K562 (cell line): Measurements from ENCODE around the gene SEMA3A. TPM values are rescaled to one million over a fixed set of nuclear protein-coding genes. Genes with fewer than 3 reads are reported as not detected.

Source experiments
- ATAC-seq: fragments of 200-7000 bp; cut with Tn5 transposase; 3 replicates; pipeline ENCODE4 v1.9.1; 2020; ENCODE audit warnings: moderate library complexity
- BruUV-seq: library from RNA; stranded (reverse); fragments of 400-500 nt; replicated peaks from 2 replicates; lab custom pipeline; 2021; lab: Mats Ljungman, UMichigan
- CTCF ChIA-PET: fragments of 300-600 bp; formaldehyde crosslinking; extraction: SDS; loops from one replicate; lab custom pipeline; 2021; ENCODE audit warnings: low intra/inter-chr PET ratio; lab: Yijun Ruan, JAX
- POLR2A ChIA-PET: fragments of 300-600, 350-650 bp; sonication (Branson Sonifier 250); formaldehyde crosslinking; extraction: SDS; loops from one replicate; lab custom pipeline; 2021; ENCODE audit warnings: antibody characterized with exemption, inconsistent platforms; lab: Yijun Ruan, JAX
- DNase-seq, 4 experiments: peaks; one replicate each; pipeline versions ENCODE4 v3.0.0 to v3.0.0-alpha.2; 2011 to 2018; ENCODE audit warnings: low spot score in 3 of 4, mixed read lengths in 3 of 4; ENCODE audit errors: extremely low read depth in 1 of 4
- FAIRE-seq: peaks from 2 replicates; lab custom pipeline; 2011; peaks lifted over from hg19 to GRCh38; lab: Jason Lieb, UNC
- H2AFZ ChIP-seq: 2 replicates; pipeline ENCODE4 v1.6.0; 2011; ENCODE audit warnings: low read depth, low read length, control low read depth, inconsistent platforms
- H3K27ac ChIP-seq: fragments of 200-600 bp; 3 replicates; pipeline ENCODE4 v1.8.0; 2011; ENCODE audit warnings: low read depth, mild to moderate bottlenecking, control low read depth, inconsistent platforms, low read length, moderate library complexity, mixed read lengths; ENCODE audit errors: extremely low read depth
- H3K27me3 ChIP-seq, 2 experiments: fragments of 300-600 bp in 1 of 2; 2 replicates in 1 of 2; 3 replicates in 1 of 2; pipeline versions ENCODE4 v1.6.0 to v1.8.0; 2011; ENCODE audit warnings: inconsistent platforms in 2 of 2, low read length in 2 of 2, mild to moderate bottlenecking in 1 of 2, mixed read lengths in 1 of 2, moderate library complexity in 1 of 2; ENCODE audit not compliant: control insufficient read depth in 2 of 2, insufficient read depth in 2 of 2
- H3K36me3 ChIP-seq: fragments of 300-600 bp; 3 replicates; pipeline ENCODE4 v1.8.0; 2011; ENCODE audit warnings: mild to moderate bottlenecking, low read length, inconsistent platforms; ENCODE audit not compliant: control insufficient read depth, insufficient read depth
- H3K4me1 ChIP-seq, 2 experiments: fragments of 200-600 bp in 1 of 2; replicated peaks in 1 of 2; 2 replicates in 1 of 2; 3 replicates in 1 of 2; pipeline versions ENCODE4 v1.5.1 to v1.8.0; 2011; ENCODE audit warnings: inconsistent platforms in 2 of 2, low read length in 2 of 2, mild to moderate bottlenecking in 1 of 2, mixed read lengths in 1 of 2, moderate library complexity in 1 of 2; ENCODE audit not compliant: control insufficient read depth in 2 of 2, insufficient read depth in 2 of 2
- H3K4me2 ChIP-seq: 2 replicates; pipeline ENCODE4 v1.6.1; 2011; ENCODE audit warnings: low read length, control low read depth, inconsistent platforms, mixed read lengths; ENCODE audit not compliant: insufficient read depth
- H3K4me3 ChIP-seq: fragments of 200-600 bp; sonication (generic), shearing (Covaris generic); 2 replicates; pipeline ENCODE4 v1.5.1; 2016; ENCODE audit warnings: control low read depth, inconsistent platforms
- H3K79me2 ChIP-seq: fragments of 200-600 bp; 3 replicates; pipeline ENCODE4 v1.8.0; 2011; ENCODE audit warnings: low read length, inconsistent platforms; ENCODE audit not compliant: control insufficient read depth, insufficient read depth
- H3K9ac ChIP-seq, 2 experiments: 2 replicates each; pipeline versions ENCODE4 v1.6.0 to v1.6.1; 2011; ENCODE audit warnings: low read depth in 2 of 2, low read length in 2 of 2, control low read depth in 1 of 2, inconsistent platforms in 1 of 2, mild to moderate bottlenecking in 1 of 2, mixed read lengths in 1 of 2; ENCODE audit not compliant: insufficient read depth in 1 of 2
- H3K9me1 ChIP-seq: one replicate; pipeline ENCODE4 v1.6.0; 2011; ENCODE audit warnings: inconsistent platforms, mild to moderate bottlenecking, low read length, moderate library complexity; ENCODE audit not compliant: control insufficient read depth, insufficient read depth
- H3K9me3 ChIP-seq: replicated peaks from 2 replicates; pipeline ENCODE4 v1.5.1; 2011; ENCODE audit warnings: low read depth, low read length, inconsistent platforms; ENCODE audit not compliant: control insufficient read depth, insufficient read depth
- H4K20me1 ChIP-seq: replicated peaks from 2 replicates; pipeline ENCODE4 v1.6.1; 2011; ENCODE audit warnings: low read length, inconsistent platforms, mixed read lengths; ENCODE audit not compliant: control insufficient read depth, insufficient read depth
- ATF7 ChIP-seq: fragments of 450-650 bp; IDR thresholded peaks from 2 replicates; pipeline ENCODE4 v1.7.1; 2014; ENCODE audit warnings: mild to moderate bottlenecking, moderate library complexity
- CBFB ChIP-seq: sonication (generic); formaldehyde crosslinking; IDR thresholded peaks from 2 replicates; pipeline ENCODE4 v1.4.0; 2020; ENCODE audit warnings: mild to moderate bottlenecking, missing genetic modification reagents
- ELK1 ChIP-seq: sonication (generic); formaldehyde crosslinking; IDR thresholded peaks from 2 replicates; pipeline ENCODE4 v1.8.1; 2022; ENCODE audit warnings: missing genetic modification reagents
- GTF2B ChIP-seq: IDR thresholded peaks from 2 replicates; pipeline ENCODE4 v1.6.1; 2011; ENCODE audit not compliant: insufficient read length; ENCODE audit errors: extremely low read depth
- NFE2L1 ChIP-seq: fragments of 450-650 bp; IDR thresholded peaks from 2 replicates; pipeline ENCODE4 v1.6.1; 2016; ENCODE audit warnings: missing genetic modification characterization, low read depth, mild to moderate bottlenecking, missing compliant biosample characterization, moderate library complexity, borderline replicate concordance
- RERE ChIP-seq: sonication (generic); formaldehyde crosslinking; IDR thresholded peaks from 2 replicates; pipeline ENCODE4 v1.8.0; 2023; ENCODE audit warnings: missing genetic modification reagents, mild to moderate bottlenecking, borderline replicate concordance
- SMAD1 ChIP-seq: fragments of 150-350 bp; IDR thresholded peaks from 2 replicates; pipeline ENCODE4 v1.6.1; 2014; ENCODE audit warnings: low read length, low read depth; ENCODE audit not compliant: partially characterized antibody
- ZNF75A ChIP-seq: fragments of 450-650 bp; formaldehyde crosslinking; IDR thresholded peaks from 2 replicates; pipeline ENCODE4 v1.4.0; 2020; ENCODE audit warnings: mild to moderate bottlenecking
- WGBS: fragments of 100-300 bp; shearing (Covaris generic); methylation state at CpG from one replicate; pipeline ENCODE4 v1.1.6; 2016; ENCODE audit warnings: low coverage, mixed read lengths; ENCODE audit not compliant: insufficient coverage; ENCODE audit errors: missing lambda C conversion rate; 5-methylcytosine and 5-hydroxymethylcytosine counted together
- in situ Hi-C: fragments of 300-500 bp; cut with MboI; formaldehyde crosslinking; loops from 4 replicates; pipeline ENCODE4 v1.15.0; 2018; ENCODE audit warnings: inconsistent platforms, mixed read lengths
- intact Hi-C: fragments of 100-400 bp; cut with micrococcal nuclease; formaldehyde crosslinking; loops from 2 replicates; pipeline ENCODE4 v1.14.2; 2022
- polyA plus RNA-seq, 8 experiments: library from polyadenylated mRNA; depleted of rRNA in 4 of 8; stranded (reverse) in 5 of 8; unstranded in 3 of 8; fragments of >200 nt; fragmentation: Nextera tagmentation in 2 of 8; fragmentation: Illumina TruSeq in 1 of 8; extraction: Ambion mirVana in 2 of 8; extraction: Trizol in 1 of 8; gene quantifications; 2 replicates each; pipeline versions ENCODE4 v1.2.1 to v1.2.3, GENCODE V29; 2011 to 2014; ENCODE audit warnings: inconsistent platforms in 1 of 8, missing spikeins in 1 of 8
- total RNA-seq, 7 experiments: library from RNA; depleted of rRNA in 6 of 7; stranded (reverse); fragments of >200 nt in 6 of 7; fragmentation: Illumina TruSeq in 2 of 7; extraction: Trizol in 2 of 7; gene quantifications; 2 replicates each; pipeline versions ENCODE4 v1.2.1 to v1.2.3, GENCODE V29; 2011 to 2021; ENCODE audit warnings: low replicate concordance in 1 of 7

SEMA3A gene
- total and polyA plus RNA-seq, 9 of the 15 experiments (the other 6 are each of a cell fraction or from before 2014, with no cell fraction given): 0.36 to 3.0 (median 1.1) TPM

GRCh38 chr7:84085998-84086397 lies 108.6 kb downstream of the SEMA3A start (continued):
- TF ChIP-seq NFE2L1 (tag) (no peak), RERE (CRISPR knock-in tag) (no peak), ATF7 (no peak)

GRCh38 chr7:84085147-84085546 lies 109.4 kb downstream of the SEMA3A start:
- 0% methylated on average over 1 of the region's 1 CpG for WGBS
- no peak for FAIRE-seq
- Histone ChIP-seq H3K4me1 (no peaks in the 10 kb centered on the region), H3K9ac (no peak overlapping the region), H3K9me1 (no peaks in the 10 kb centered on the region), H3K27me3 (no peaks in the 10 kb centered on the region), H3K9me3 (no peaks in the 10 kb centered on the region; the same call in 1 of the 2 replicates), H4K20me1 (no peaks in the 10 kb centered on the region), H3K4me2 (no peak overlapping the region), H3K4me3 (no peak overlapping the region), H2AFZ (no peak overlapping the region), H3K27ac (no peak overlapping the region), H3K79me2 (no peaks in the 10 kb centered on the region), H3K36me3 (no peaks in the 10 kb centered on the region)
- CTCF ChIA-PET: no interaction called here
- no peak for DNase-seq
- in situ Hi-C loops: no loop called here
- TF ChIP-seq GTF2B (no peak), CBFB (no peak), SMAD1 (no peak), ELK1 (CRISPR knock-in tag) (no peak), ZNF75A (CRISPR knock-in tag) (no peak)
- BruUV-seq: no TSS peak
- intact Hi-C loops: no loop called here
- ATAC-seq: no peak
- POLR2A ChIA-PET: no interaction called here
